Stimulated activated CD4-positive, alpha-beta T cell treated with anti-CD3 and anti-CD28 coated beads, TNF-alpha, amount 100 ng/mL, for 24 hours (primary cell): ENCODE measurements around the gene BPGM.

Experiments
- DNase-seq, 3 experiments: peaks; one replicate each; pipeline ENCODE4 v3.0.0-alpha.2; 2020; ENCODE audit warnings: low read depth in 3 of 3

Gene BPGM

DNA sequence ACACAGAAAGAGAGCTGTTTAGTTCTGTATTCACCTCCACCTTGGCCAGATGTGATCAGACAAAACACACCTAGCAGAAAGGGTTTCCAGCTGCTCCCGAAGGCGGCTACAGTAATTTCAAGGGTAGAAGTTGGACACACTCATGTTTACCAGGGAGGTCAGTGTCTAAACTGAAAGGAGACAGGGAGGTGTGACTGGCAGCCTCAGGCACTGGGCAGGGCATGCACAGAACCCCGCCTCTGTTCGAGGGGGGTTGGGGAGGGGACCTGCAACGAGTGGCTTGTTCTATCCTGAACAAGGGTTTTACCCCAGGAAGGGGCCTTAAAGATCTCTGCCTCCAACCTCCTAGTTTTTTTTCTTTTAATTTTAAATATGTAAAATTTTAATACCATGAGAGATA lies 49.6 kb downstream of the BPGM start:
- DNase-seq = no peak

DNA sequence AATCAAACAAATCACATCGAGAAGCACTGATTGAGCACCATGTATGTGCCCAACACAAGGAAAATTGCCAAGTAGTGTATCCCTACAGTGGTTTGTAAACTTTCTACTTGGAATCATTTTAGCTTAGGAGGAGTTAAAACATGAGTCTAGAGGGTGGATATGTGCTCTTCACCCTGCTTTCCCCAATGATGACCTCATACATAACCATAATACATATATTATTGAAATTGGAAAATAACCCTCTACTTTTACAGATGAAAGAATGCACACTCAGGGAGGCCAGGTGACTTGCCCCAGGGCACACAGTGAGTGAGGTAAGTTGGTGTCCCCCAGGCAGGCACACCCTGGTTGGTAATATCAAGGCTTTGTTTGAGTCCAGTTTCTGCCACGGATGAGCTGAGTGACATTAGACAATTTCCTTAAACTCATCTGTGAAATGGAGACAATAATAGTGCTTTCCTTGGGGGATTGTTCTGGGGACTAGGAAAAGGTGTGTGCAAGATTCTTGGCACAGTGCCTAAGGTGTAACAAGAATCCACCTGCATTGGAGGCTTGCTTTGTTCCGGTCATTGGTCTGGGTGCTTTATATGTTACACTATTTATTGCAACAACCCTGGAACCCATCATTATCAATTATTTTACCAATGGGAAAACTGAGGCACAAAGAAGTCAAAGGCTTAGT lies 50.7 kb downstream of the BPGM start:
- DNase-seq = no peak

DNA sequence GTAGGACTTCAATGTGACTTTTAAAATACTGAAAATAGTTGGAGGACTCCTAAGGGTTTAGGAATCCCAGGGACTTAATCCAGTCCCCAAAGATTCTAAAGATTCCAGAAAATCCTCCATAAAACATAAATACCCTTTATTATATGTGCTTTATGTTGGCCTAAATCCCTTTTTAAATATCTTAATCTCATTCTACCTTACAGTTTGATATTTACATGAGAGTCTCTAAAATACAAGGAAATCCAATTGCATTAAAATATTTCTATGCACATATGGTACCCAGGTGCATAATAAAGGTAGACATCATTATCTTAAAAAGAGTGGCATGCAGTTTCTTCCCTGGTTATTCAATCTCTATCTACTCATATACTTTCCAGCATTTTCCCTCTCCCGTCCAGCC lies 51.8 kb downstream of the BPGM start:
- no peak for DNase-seq

DNA sequence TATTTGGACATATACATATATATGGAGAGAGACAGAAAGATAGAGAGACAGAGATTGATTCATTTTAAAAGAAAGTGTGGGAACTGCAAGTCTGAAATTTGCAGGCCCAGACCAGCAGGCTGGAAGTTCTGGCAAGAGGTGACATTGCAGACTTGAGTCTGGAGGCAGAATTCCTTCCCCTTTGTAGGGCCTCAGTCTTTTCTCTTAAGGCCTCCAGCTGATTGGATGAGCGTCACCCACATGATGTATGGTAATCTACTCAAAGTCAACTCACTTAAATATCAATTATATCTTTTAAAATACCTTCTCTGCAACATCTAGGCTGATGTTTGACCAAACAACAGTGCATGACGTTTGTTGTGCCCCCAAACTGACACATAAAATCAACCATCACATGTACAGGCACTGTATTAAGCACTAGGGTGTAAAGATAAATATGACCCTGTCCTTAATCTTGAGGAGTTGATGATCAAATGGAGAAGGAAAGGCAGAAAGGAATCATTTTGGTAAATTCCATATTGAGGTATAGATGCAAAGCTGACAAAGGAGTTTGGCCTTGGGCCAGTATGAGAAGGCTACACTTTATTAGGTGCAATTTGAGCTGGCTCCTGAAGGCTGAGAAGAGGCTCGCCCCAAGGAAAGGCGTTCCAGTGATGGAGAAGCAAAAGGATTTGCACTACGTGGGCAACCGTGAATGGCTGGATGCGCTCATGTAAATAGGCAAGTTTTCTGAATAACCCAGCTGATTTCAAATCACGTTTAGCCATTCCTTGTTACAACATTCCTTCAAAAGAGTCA lies 52.6 kb downstream of the BPGM start:
- DNase-seq = no peak

DNA sequence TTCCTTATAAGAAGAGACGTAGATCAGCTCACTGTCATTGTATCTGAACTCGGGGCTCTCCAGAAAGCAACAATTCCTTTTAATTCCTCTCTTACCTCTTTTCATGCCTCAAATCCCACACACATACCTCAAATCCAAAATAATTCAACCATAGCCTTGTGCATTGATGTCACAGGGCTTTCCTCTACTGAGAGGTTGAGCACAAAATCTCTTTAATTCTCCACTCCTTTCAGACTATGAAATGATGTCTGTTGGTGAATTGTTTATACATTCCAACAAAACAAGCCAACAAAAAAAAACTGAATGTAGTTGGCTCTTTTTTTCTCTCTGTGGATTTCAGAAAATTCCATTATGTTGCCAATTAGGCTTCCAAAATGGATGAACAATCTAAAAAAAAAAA lies 53.2 kb downstream of the BPGM start:
- DNase-seq = no peak

DNA sequence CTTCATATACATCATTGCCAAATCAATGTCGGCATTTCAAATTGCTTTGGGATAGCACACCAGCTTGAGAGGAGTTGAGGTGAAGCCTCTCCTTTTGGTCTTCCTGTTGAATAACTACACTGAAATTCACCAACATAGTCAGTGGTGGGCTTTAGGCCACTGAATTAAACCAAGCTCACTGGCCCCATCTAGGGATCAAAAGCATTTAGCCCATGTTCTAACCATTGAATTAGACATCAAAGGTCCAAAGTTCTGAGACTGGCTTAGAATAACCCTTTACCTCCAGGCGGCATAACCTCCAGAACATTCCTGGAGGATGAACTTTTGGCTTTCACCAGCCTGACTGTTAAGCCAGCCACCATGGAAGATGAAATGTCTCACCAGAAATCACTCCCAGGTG lies 54.6 kb downstream of the BPGM start:
- DNase-seq = peak in 1 of 3 experiments; percentile 6

DNA sequence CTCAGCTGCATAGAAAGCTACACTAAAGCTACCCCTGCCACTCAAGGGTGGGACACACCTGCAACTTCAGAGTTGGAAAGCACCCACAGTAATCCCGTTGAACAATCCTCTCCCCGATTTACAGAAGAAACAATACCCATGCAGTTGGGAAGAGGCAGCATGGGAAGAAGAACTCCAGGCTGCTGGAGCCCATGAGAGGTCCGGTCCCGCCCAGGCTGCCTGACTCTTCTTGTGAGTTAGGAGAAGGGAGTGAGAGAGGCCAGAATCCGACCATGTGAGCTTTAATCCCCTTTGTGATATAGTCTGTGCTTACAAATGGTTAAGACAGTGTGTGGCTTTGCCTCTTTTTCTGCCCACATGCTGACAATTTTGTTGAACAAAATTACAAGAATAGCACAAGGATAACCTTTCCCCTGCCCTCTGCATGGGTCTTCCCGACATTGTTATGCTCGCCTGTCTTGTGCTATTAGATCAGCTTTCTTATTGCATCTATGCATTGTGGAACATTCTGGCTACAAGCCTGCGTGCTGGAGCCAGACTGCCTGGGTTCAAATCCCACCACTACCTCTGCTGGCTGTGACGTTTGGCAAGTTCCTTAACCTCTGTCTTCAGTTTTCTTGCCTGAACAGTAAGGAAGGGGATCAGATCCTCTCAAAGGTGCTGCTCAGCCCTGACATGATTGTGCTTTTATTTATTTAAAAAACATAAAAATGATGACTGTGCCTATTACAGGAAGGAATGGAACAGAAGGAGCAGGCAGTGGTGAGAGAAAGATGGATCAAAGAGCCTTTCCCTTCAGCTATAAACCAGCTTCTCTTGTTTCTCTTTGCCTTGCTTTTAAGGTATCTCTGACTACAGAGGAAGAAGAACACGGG lies 56.0 kb downstream of the BPGM start:
- DNase-seq = no peak

DNA sequence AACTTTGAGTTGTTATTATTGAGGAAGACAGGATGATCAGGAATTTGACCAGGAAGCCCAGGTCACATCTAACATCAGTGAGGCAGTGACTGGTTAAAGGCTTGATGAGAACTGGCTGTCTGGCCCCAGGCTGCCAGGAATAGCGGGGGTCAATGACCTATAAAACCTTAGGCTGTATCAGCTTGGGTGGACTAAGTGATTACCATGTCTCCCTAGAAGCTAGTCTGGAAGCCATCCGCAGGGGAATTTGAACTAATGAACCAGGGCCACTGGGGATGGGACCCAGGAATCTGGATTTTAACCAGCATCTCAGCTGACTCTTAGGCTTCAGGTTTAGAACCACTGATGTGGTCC lies 56.6 kb downstream of the BPGM start:
- no peak for DNase-seq

DNA sequence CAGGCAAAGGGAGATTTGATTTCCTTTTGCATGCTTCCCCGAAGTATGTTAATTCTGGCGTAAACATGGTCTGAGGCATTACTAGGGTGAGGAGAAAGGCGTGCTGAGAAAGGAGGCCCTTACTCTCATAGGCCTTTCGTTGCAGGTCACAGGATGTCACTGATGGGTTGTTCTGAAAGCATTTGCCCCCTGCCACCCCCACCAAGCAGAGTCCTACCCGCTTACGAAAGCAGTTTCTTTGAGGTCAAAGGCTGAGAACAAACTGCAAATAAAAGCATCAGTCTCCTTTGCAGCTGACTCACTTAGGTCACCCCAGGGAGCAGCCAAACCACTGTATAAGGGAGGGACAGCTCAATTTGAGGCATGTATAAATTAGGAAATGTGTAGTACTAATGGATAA lies 57.1 kb downstream of the BPGM start:
- no peak for DNase-seq

DNA sequence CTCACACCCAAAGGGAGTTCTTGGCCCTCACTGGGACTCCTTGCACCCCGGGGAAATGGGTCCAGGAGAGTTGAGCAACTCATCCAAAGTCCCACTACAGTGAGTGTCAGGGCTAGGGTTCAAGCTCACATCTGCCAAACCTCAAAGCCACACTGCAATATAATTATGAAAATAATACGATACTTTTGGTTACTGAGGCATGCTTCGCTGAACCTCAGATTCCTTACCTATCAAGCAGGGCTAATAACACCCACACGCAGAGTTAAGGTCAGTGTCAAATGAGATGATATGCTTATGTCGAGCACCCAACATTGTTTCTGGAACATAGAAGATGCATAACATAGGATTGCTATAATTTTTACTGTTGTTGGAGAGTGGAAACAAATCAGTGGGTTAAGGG lies 58.2 kb downstream of the BPGM start:
- no peak for DNase-seq

DNA sequence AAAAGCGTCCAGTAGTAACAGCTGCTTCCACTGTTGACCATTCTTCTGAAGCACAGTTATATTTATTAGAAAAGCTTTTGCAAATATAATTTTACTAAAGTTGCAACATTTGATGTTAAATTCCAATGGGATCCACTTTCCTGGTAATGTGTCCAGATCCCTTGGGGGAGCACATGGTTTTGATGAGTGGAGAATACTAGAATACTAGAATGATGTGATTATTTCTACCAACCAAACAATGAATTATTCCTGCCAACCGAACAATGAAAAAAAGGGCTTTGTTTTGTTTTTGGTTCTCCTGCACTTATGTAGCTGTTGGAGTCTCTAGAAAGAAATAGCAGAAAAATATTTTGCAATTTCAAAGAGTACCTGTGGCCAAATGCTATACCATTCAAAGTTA lies 59.1 kb downstream of the BPGM start:
- DNase-seq = no peak

DNA sequence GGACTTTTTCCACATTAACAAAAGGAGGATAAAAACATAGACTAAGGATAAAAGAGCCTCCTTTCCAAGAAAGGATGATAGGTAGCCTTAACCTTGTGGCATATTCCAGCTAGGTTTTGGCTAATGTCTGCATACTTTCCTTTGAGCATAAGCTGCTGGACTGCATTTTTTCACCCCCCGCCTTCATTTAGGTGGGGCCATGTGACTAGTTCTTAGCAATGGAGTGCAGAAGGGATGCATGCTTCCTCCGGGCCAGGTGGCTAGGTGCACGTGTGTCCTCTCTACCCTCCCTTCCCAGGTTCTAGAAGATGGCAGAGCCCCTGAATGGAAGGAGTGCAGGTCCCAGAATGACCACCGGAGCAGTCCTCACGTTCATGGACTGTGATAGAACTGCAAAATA lies 59.8 kb downstream of the BPGM start:
- DNase-seq = no peak

DNA sequence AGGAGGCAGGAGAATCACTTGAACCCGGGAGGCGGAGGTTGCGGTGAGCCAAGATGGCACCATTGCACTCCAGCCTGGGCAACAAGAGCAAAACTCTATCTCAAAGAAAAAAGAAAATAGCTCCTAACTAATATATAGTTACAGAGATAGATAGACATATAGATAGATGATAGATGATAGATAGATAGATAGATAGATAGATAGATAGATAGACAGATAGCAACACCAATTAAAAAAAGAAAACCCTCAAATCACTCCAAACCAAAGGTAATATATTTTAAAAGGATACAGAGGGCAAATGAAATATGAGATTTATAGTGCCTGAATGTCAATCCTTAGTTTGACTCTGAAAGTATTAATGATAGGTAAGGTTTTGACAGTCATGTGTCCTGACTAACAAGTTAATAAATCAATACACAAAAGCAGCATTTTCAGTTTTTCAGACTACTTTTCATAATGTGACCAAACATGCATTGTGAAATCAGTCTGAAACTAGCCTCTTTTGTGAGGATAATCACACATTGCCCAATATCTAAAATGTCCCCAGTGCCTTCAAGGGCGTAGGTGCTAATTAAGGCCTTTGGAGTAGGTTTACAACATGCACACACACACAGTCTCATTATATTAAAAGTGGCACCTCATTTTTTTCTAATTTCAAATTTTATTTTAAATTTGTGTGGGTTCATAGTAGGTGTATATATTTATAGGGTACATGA lies 61.2 kb downstream of the BPGM start:
- no peak for DNase-seq

DNA sequence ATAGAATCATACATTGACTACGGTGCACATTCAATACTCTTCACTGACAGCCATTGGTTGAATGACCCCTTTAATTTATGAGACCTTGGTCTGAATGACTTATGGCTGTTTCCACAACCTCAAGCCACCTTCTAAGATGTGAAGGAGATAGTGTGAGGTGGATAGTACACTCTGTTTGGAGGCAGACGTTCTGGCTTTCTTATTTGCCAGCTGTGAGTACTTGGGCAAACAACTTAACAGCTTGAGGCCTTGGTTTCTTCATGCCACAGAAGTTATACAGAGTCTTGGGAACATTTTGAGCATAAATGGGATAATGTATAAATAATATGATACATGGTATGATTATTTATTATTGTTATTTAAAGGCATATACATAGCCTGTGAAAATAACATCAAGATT lies 62.0 kb downstream of the BPGM start:
- DNase-seq = no peak

DNA sequence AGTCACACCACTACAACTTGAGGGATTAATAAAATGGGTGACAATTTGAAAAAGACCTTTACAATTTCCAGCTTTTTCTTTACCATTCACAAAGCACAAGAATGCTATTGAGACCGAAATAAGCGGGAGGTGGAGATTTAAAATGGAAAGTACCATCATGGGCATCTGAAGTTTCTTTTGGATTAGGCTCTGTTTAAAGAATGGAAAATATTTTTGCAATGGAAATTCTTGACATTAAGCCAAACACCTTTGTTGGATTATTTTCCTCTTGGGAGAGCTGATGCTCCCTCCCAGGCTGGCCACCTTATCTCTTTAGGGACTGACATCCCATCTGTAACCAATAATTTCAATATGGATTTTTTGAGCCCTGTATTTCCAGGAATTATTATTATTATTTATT lies 62.5 kb downstream of the BPGM start:
- DNase-seq = no peak

DNA sequence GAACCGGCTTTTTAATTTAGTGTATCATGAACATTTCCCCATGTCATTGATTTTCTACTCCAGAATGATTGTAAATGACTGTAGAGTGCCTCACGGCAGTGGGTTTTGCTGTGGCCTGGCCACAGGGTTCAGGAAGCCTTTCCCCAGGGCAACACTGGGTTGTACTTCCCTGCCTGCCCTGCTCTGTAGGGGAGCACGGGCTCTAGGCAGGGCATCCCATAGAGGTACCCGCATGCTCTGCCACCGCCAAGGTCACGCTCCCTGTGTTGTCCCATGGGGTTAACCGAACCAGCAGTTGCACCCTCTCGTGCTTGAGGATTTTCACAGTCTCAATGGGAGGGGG lies 63.8 kb downstream of the BPGM start:
- no peak for DNase-seq

DNA sequence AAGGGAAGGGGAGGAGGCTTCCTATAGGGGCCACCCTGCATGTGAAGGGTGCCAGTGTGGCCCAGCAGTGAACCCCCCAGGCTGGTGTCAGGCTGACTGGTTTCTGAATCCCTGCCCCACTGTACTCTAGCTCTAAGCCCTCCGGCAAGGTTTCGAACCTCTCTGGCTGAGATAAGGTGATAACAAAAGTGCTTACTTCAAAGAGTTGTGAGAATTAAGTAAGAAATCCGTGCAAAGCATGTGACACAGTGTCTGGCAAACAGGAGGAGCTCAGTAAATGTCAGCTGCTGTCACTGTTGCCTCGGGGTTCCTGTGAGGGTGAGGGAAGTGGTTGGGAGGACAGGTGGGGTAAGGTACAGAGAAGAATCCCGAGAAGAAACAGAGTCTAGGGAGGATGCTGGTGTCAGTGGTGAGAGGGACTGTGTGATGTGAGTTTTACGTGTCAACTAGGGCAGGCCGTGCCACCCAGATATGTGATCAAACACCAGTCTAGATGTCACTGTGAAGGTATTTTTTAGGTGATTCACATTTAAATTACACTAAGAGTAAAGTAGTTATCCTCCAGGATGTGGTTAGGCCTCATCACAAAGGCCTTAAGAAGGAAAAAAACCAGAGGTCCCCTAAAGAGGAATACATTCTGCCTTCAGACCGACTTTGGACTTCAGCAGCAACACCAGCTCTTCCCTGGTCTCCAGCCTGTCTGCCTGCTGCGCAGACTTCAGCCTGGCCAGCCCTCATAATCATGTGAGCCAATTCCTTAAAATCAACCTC lies 64.4 kb downstream of the BPGM start:
- peak; percentile 6 to 48 (median 13) for DNase-seq

DNA sequence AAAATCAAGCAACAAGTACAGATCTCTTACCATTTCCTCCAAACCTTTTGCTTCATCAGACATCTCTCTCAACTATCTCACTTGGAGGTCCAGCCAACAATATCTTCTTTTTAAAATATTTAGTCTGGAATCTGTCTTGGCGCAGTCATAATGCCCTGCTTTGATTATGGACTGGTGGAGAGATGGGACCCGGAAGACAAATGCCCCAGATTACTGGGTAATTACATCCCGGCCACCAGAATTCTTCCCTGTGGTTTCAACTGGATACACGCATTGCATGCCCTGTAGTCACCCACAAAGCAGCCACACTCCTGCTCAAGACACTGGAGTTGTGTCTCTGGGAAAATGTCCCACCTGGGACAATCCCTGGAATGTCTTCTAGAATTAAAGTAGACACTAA lies 65.5 kb downstream of the BPGM start:
- no peak for DNase-seq

DNA sequence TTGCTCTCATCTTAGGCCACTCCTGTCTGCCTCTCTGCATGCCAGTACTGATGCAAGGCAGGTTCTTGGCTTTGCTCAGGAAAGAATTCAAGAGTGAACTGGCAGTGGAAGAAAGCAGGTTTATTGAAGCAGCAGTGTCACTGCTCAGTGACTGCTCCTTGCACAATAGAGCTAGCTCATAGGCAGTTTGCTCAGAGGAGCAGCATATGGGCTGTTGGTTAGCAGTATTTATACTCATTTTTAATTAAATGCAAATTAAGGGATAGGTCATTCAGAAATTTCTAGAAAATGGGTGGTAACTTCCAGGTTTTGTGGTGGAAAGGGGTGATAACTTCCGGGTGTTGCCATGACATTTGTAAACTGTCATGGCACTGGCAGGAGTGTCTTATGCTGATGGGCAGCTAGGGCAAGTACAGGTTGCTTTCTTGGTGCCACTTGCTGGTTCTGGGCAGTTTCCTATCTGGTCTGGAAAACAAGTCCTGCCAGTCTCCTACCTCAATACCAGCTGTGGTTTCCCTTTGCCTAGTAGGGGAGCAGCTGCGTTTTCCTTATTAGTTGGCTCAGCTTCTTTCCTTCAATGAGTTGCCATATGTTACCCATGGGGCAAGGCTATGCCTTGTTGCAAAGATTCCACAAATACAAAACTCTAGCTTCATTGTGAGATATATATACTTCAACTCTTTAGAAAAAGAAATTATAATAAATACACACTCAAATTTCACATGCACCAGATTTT lies 68.0 kb downstream of the BPGM start:
- DNase-seq = no peak

DNA sequence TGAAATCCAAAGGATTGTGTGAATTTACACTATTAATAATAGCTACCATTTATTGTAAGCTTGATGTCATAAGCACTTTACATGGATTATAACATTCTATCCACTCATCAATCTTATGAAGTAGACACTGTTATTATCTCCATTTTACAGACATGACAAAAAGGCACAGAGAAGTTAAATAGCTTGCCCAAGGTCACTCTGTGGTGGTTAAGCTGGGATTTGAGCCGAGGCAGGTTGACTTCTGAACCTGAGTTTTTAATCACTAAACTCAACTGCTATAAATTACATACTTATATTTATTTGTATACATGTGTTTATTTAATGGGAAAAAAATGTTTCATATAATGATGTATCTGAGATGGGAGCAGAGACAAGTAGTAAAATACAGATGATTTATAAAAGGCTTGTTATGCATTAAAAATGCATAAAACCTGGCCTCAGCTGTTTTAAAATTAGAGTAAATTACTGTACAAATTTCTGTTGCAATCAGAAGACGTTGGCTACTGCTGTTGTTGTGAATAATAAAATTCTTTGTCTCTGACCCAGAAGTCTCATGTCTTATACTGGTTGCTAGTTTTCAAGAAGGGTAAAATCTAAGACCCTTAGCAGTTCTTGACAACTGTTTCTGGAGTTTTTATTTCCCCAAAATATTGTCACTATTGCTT lies 71.7 kb downstream of the BPGM start:
- no peak for DNase-seq
